Measurements from ENCODE around the gene SGSH. TPM values are rescaled to one million over a fixed set of nuclear protein-coding genes. Genes with fewer than 3 reads are reported as not detected.

The SGSH gene
- total RNA-seq, 2 donors from 2014 or later, result 40.4 to 42.5 TPM

DNA sequence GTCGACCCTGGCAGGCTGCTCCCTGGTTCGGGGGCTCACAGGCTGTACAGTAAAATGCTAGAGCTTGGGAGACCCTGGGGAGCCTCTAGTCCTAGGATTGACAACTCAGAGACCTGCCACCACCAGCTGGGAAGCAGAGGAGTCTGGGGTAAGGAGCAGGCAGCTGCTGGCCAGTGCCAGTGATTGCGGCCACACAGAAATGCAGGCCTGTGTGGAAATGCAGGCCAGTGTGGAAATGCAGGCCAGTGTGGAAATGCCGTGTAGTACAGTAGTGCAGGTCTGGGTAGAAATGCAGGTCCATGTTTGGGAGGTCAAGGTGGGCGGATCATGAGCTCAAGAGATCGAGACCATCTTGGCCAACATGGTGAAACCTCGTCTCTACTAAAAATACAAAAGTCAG lies 23.5 kb downstream of the SGSH start:
- no peak overlapping the region for H3K4me3 Mint-ChIP-seq
- WGBS, 2 experiments (ENCODE audit: insufficient coverage in 1 of 2, insufficient read length in 1 of 2), result 95 to 97% methylated on average over 7 of the region's 7 CpGs

DNA sequence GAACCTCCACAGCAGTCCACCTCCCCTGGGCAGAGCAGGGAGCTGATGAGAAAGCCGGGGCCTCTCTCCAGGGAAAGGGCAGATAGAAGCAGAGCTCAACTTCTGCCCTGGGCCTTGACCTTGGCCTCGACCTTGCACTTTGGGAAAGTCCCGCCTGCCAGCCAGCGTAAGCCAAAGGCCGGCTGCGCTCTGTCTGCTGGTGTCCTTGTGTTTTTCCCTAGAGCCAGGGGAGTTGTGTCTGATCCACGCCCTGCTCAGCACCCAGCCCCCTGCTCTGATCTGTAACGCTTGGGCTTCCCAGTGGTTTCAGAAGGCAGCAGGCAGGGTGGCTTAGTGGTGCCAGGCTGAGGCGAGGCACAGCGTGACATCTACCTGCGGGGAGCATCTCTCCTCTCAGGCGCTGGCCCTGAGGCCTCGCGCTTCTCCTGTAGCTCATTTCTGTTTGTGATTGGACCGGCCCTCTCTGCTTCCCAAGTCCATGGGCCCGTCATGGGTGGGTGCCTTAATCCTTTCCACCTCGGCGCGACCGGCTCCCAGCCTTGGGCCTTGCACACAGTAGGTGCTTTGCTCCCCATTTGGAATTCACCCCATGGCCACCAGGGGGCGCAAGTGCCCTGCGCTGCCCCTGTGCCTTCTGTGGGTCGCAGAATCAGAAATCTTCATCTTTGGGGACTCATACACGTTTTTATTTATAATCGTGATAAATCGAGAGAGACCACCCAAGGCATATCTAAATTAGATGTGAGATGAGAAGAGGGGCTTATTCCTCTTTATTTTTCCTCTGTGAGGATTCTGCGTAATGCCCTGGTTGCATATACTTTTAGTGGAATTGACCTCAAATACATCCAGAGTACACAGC lies 24.2 kb downstream of the SGSH start:
- Histone ChIP-seq H3K9ac (ENCODE audit: extremely low read depth, low read length, poor library complexity, severe bottlenecking) (no peak overlapping the region), H3K4me1 (ENCODE audit: control insufficient read depth, insufficient read depth, low read length) (no peaks in the 10 kb centered on the region), H3K36me3 (ENCODE audit: control insufficient read depth, insufficient read depth, low read length) (no peaks in the 10 kb centered on the region), H3K27me3 (ENCODE audit: control insufficient read depth, insufficient read depth, low read length, poor library complexity, severe bottlenecking) (no peaks in the 10 kb centered on the region), H3K9me3 (ENCODE audit: control insufficient read depth, low read length) (no peaks in the 10 kb centered on the region), H3K4me3 (ENCODE audit: low read length) (no peak overlapping the region), H3K27ac (ENCODE audit: low read depth, low read length) (no peak overlapping the region)
- H3K27me3 Mint-ChIP-seq (ENCODE audit: insufficient read depth), result no peaks in the 10 kb centered on the region
- no peak overlapping the region for H3K27ac Mint-ChIP-seq
- H3K36me3 Mint-ChIP-seq (ENCODE audit: low read depth), result no peaks in the 10 kb centered on the region
- H3K9me3 Mint-ChIP-seq, result no peaks in the 10 kb centered on the region
- DNase-seq, result peak; percentile 87
- TF ChIP-seq, protein P1, sequence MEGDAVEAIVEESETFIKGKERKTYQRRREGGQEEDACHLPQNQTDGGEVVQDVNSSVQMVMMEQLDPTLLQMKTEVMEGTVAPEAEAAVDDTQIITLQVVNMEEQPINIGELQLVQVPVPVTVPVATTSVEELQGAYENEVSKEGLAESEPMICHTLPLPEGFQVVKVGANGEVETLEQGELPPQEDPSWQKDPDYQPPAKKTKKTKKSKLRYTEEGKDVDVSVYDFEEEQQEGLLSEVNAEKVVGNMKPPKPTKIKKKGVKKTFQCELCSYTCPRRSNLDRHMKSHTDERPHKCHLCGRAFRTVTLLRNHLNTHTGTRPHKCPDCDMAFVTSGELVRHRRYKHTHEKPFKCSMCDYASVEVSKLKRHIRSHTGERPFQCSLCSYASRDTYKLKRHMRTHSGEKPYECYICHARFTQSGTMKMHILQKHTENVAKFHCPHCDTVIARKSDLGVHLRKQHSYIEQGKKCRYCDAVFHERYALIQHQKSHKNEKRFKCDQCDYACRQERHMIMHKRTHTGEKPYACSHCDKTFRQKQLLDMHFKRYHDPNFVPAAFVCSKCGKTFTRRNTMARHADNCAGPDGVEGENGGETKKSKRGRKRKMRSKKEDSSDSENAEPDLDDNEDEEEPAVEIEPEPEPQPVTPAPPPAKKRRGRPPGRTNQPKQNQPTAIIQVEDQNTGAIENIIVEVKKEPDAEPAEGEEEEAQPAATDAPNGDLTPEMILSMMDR (conservative IDR thresholded peaks at IDR 0.05), result peak; percentile 100
- H3K4me1 Mint-ChIP-seq, result peaks cover 6% of the 10 kb centered on the region
- 70 to 73% methylated on average over 25 to 27 of the region's 27 CpGs for whole genome bisulfite sequencing, 2 experiments (ENCODE audit: insufficient coverage in 1 of 2, insufficient read length in 1 of 2)
- H3K4me3 Mint-ChIP-seq, result no peak overlapping the region

More for the DNA sequence above, 23.5 kb downstream of the SGSH start:
- Histone ChIP-seq H3K9me3 (ENCODE audit: control insufficient read depth, low read length) (no peaks in the 10 kb centered on the region), H3K36me3 (ENCODE audit: control insufficient read depth, insufficient read depth, low read length) (no peaks in the 10 kb centered on the region), H3K9ac (ENCODE audit: extremely low read depth, low read length, poor library complexity, severe bottlenecking) (no peak overlapping the region), H3K4me3 (ENCODE audit: low read length) (no peak overlapping the region), H3K4me1 (ENCODE audit: control insufficient read depth, insufficient read depth, low read length) (no peaks in the 10 kb centered on the region), H3K27ac (ENCODE audit: low read depth, low read length) (no peak overlapping the region), H3K27me3 (ENCODE audit: control insufficient read depth, insufficient read depth, low read length, poor library complexity, severe bottlenecking) (no peaks in the 10 kb centered on the region)
- Mint-ChIP-seq H3K27me3 (ENCODE audit: insufficient read depth) (no peaks in the 10 kb centered on the region), H3K9me3 (no peaks in the 10 kb centered on the region), H3K4me1 (peaks cover 6% of the 10 kb centered on the region), H3K27ac (no peak overlapping the region), H3K36me3 (ENCODE audit: low read depth) (peaks cover 4% of the 10 kb centered on the region)
- no peak for DNase-seq
- TF ChIP-seq, protein P1 (conservative IDR thresholded peaks at IDR 0.05), result no peak

DNA sequence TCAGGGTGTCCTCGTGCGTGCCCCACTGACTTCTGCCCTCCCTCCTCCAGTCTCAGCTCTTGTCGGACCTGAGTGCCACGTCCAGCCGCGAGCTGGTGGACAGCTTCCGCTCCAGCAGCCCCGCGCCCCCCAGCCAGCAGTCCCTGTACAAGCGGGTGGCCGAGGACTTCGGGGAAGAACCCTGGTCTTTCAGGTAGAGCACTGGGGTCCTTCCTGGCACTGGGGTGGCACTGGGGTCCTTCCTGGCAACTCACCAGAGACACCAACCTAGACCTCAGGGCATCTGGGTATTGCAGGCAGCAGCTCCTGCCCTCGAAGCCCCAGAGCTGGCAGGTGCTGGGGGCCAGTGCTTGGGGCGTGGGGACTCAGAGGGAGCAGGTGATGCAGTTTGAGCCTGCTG lies 25.0 kb downstream of the SGSH start:
- Mint-ChIP-seq H3K36me3 (ENCODE audit: low read depth) (no peaks in the 10 kb centered on the region), H3K27ac (no peak overlapping the region), H3K27me3 (ENCODE audit: insufficient read depth) (no peaks in the 10 kb centered on the region), H3K9me3 (no peaks in the 10 kb centered on the region), H3K4me3 (no peak overlapping the region), H3K4me1 (peaks cover 6% of the 10 kb centered on the region)
- TF ChIP-seq, protein P1 (conservative IDR thresholded peaks at IDR 0.05), result no peak
- Histone ChIP-seq H3K27me3 (ENCODE audit: control insufficient read depth, insufficient read depth, low read length, poor library complexity, severe bottlenecking) (no peaks in the 10 kb centered on the region), H3K9me3 (ENCODE audit: control insufficient read depth, low read length) (no peaks in the 10 kb centered on the region), H3K4me3 (ENCODE audit: low read length) (no peak overlapping the region), H3K27ac (ENCODE audit: low read depth, low read length) (no peak overlapping the region), H3K36me3 (ENCODE audit: control insufficient read depth, insufficient read depth, low read length) (no peaks in the 10 kb centered on the region), H3K9ac (ENCODE audit: extremely low read depth, low read length, poor library complexity, severe bottlenecking) (no peak overlapping the region), H3K4me1 (ENCODE audit: control insufficient read depth, insufficient read depth, low read length) (no peaks in the 10 kb centered on the region)
- 86 to 92% methylated on average over 5 to 14 of the region's 14 CpGs for WGBS, 2 experiments (ENCODE audit: insufficient coverage in 1 of 2, insufficient read length in 1 of 2)
- no peak for DNase-seq
